ENCODE results near the gene VCL.

- TF ChIP-seq EZH2 (IDR thresholded peaks at IDR 0.05; ENCODE audit: low read length, missing control alignments): no peak
- no peak for TF ChIP-seq CTCF (conservative IDR thresholded peaks at IDR 0.05 in 1 of 2, IDR thresholded peaks at IDR 0.05 in 1 of 2; ENCODE audit: low read depth in 1 of 2, low read length in 2 of 2)
Measured at GRCh38 chr10:74104996-74105395, 107.1 kb downstream of the VCL start.
